Tibial nerve (tissue), 4 donors: Measurements from ENCODE around the gene PRKCB. TPM values are rescaled to one million over a fixed set of nuclear protein-coding genes. Genes with fewer than 3 reads are reported as not detected.

Experiments used
- DNase-seq, 2 donors: peaks; one replicate each; pipeline ENCODE4 v3.0.0-alpha.2; 2019; ENCODE audit warnings: low spot score in 2 of 2
- H3K27ac ChIP-seq, 4 donors: fragments of 200-600 bp; sonication (generic) in 3 of 4; one replicate each; pipeline ENCODE4 v1.5.1; 2017 to 2019; ENCODE audit warnings: mild to moderate bottlenecking in 1 of 4
- H3K27me3 ChIP-seq, 2 donors: fragments of 200-600 bp; sonication (generic) in 1 of 2; one replicate each; pipeline versions ENCODE4 v1.5.1 to v1.6.0; 2017 to 2019
- H3K36me3 ChIP-seq, 3 donors: fragments of 200-600 bp; sonication (generic); one replicate each; pipeline ENCODE4 v1.5.1; 2018 to 2019
- H3K4me1 ChIP-seq, 4 donors: fragments of 200-600 bp; sonication (generic) in 3 of 4; one replicate each; pipeline ENCODE4 v1.5.1; 2017 to 2019
- H3K4me3 ChIP-seq, 4 donors: fragments of 200-600 bp; sonication (generic) in 3 of 4; one replicate each; pipeline ENCODE4 v1.5.1; 2017 to 2019; ENCODE audit warnings: mild to moderate bottlenecking in 1 of 4, moderate library complexity in 1 of 4
- H3K9me3 ChIP-seq, 4 donors: fragments of 200-600 bp; sonication (generic) in 3 of 4; one replicate each; pipeline ENCODE4 v1.5.1; 2017 to 2019
- EP300 ChIP-seq, 2 donors: sonication (generic); formaldehyde crosslinking; IDR thresholded peaks; one replicate each; pipeline ENCODE4 v1.6.1; 2017; ENCODE audit warnings: antibody characterized with exemption in 2 of 2, mild to moderate bottlenecking in 1 of 2
- POLR2A ChIP-seq, 2 donors: fragments of 450-650 bp; IDR thresholded peaks; one replicate each; pipeline ENCODE4 v1.6.1; 2017; ENCODE audit warnings: antibody characterized with exemption in 2 of 2, mild to moderate bottlenecking in 2 of 2, moderate library complexity in 2 of 2
- WGBS, 2 donors: methylation state at CpG; one replicate each; pipeline ENCODE4 v1.1.5; 2018; 5-methylcytosine and 5-hydroxymethylcytosine counted together
- total RNA-seq, 4 donors: library from RNA; depleted of rRNA; stranded (reverse); fragments of >200 nt; gene quantifications; one replicate each; pipeline ENCODE4 v1.1.0, GENCODE V29; 2016
- TF ChIP-seq, protein P1 (sequence below), 5 experiments: fragments of 200-600 bp in 3 of 5; fragments of 450-650 bp in 2 of 5; sonication (generic) in 3 of 5; IDR thresholded peaks; one replicate each; pipeline ENCODE4 v1.5.1; 2016 to 2019; ENCODE audit warnings: antibody characterized with exemption in 5 of 5, mild to moderate bottlenecking in 3 of 5, moderate library complexity in 2 of 5

PRKCB gene
- total RNA-seq, 4 donors from 2014 or later: 2.7 to 6.9 (median 4.3) TPM

DNA sequence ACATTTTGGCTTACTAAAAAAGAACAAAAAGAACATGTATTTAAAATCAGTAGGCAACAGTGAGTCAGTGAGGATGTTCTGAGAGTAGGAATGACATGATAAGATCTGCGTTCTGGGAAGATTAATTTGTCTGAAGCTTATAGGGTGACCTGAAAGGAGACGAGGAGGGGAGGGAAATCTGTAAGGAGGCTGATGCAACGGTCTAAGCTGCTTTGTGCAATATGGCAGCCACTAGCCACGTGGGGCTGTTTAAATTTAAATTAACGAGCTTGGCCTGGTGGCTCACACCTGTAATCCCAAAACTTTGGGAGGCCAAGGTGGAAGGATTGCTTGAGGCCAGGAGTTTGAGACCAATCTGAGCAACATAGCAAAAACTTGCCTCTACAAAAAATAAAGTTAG lies 238.8 kb downstream of the PRKCB start:
- Histone ChIP-seq H3K27ac (no peak overlapping the region), H3K36me3 (no peaks in the 10 kb centered on the region), H3K9me3 (no peaks in the 10 kb centered on the region), H3K4me1 (peaks cover 0 to 7% (median 0%) of the 10 kb centered on the region in 4 donors), H3K4me3 (no peak overlapping the region), H3K27me3 (no peaks in the 10 kb centered on the region)
- 77% methylated on average over 5 of the region's 5 CpGs for WGBS, 2 donors
- TF ChIP-seq, protein P1, sequence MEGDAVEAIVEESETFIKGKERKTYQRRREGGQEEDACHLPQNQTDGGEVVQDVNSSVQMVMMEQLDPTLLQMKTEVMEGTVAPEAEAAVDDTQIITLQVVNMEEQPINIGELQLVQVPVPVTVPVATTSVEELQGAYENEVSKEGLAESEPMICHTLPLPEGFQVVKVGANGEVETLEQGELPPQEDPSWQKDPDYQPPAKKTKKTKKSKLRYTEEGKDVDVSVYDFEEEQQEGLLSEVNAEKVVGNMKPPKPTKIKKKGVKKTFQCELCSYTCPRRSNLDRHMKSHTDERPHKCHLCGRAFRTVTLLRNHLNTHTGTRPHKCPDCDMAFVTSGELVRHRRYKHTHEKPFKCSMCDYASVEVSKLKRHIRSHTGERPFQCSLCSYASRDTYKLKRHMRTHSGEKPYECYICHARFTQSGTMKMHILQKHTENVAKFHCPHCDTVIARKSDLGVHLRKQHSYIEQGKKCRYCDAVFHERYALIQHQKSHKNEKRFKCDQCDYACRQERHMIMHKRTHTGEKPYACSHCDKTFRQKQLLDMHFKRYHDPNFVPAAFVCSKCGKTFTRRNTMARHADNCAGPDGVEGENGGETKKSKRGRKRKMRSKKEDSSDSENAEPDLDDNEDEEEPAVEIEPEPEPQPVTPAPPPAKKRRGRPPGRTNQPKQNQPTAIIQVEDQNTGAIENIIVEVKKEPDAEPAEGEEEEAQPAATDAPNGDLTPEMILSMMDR (IDR thresholded peaks at IDR 0.05): no peak
- no peak for TF ChIP-seq POLR2A (IDR thresholded peaks at IDR 0.05)
- no peak for TF ChIP-seq EP300 (IDR thresholded peaks at IDR 0.05)
- no peak for DNase-seq

DNA sequence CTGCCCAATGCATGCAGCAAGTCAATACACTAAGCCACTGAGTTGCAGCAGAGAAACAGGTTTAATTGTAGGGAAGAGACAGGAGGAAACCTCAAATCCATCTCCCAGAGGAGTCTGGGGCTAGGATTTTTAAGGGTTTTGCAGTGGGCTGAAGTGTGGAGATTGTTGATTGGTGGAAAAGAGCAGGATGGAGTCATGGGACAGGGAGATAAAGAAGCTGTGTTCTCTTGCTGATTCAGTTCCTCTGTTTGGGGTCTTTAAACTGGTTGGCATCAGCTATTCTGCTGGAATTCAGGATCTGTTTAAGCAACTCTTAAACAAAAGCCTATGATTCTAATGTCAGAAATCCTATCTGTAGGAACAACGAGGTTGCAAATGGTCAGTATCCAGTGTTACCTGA lies 239.5 kb downstream of the PRKCB start:
- H3K9me3 ChIP-seq: no peaks in the 10 kb centered on the region
- WGBS, 2 donors: 39 to 50% methylated on average over 1 of the region's 1 CpG
- H3K4me3 ChIP-seq: no peak overlapping the region
- no peaks in the 10 kb centered on the region for H3K36me3 ChIP-seq
- H3K27ac ChIP-seq: peak overlapping the region in 1 of 4 donors; percentile 10
- TF ChIP-seq POLR2A (IDR thresholded peaks at IDR 0.05) (no peak), EP300 (IDR thresholded peaks at IDR 0.05) (no peak)
- TF ChIP-seq, protein P1 (IDR thresholded peaks at IDR 0.05): no peak
- peaks cover 0 to 7% (median 0%) of the 10 kb centered on the region in 4 donors for H3K4me1 ChIP-seq
- no peaks in the 10 kb centered on the region for H3K27me3 ChIP-seq
- no peak for DNase-seq

DNA sequence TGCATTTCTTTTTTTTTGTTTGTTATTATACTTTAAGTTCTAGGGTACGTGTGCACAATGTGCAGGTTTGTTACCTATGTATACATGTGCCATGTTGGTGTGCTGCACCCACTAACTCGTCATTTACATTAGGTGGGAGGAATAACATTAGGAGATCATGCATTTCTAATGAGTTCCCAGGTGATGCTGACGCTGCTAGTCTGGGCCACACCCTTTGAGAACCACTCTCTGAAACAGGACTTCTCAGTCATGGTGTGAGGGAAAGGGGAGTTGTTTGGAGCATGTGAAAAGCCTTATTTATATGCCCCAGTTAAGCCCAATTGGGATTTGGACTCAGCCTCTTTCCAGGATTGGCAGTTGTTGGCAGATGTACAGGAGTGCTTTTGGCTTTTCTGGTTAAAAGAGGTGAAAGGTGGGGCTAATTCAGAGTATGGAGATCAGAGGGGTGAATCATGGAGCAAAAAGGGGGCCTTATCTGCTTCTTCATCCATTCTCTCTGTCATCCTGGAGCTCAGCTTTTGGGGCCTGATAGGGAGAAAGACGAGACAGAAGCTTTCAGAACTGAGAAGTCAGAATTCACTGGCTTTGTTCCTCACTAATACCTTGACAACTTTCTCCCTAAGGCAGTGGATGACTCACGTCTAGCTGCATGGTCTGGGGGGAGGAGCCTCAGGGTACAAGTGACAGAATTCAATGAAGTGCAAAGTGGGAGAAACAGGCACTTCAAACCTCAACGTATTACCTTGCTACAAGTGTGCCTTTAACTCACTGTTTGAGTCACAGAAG lies 240.3 kb downstream of the PRKCB start:
- Histone ChIP-seq H3K4me3 (no peak overlapping the region), H3K36me3 (no peaks in the 10 kb centered on the region), H3K4me1 (peaks cover 0 to 7% (median 0%) of the 10 kb centered on the region in 4 donors), H3K27me3 (no peaks in the 10 kb centered on the region), H3K27ac (no peak overlapping the region), H3K9me3 (no peaks in the 10 kb centered on the region)
- TF ChIP-seq EP300 (IDR thresholded peaks at IDR 0.05) (no peak), POLR2A (IDR thresholded peaks at IDR 0.05) (no peak)
- TF ChIP-seq, protein P1 (IDR thresholded peaks at IDR 0.05): no peak
- DNase-seq: no peak
- WGBS, 2 donors: 40 to 49% methylated on average over 6 of the region's 6 CpGs

DNA sequence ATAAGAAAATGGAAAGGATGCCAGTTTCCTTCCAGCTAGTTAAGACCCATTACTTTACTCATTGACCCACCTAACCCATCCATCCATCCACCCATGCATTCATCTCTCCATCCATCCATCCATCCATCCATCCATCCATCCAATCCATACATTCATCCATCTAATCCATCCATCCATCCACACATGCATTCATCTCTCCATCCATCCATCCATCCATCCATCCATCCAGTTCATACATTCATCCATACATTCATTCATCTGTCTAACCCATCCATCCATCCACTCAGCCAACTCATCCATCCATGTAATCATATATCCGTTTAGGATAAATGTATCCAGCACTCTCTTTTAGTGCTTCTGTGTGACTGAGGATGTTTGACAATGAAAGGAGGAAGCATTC lies 241.5 kb downstream of the PRKCB start:
- 86 to 90% methylated on average over 1 of the region's 1 CpG for WGBS, 2 donors
- Histone ChIP-seq H3K27ac (no peak overlapping the region), H3K4me1 (peaks cover 0 to 7% (median 0%) of the 10 kb centered on the region in 4 donors), H3K9me3 (no peaks in the 10 kb centered on the region), H3K27me3 (no peaks in the 10 kb centered on the region), H3K36me3 (no peaks in the 10 kb centered on the region), H3K4me3 (no peak overlapping the region)
- TF ChIP-seq POLR2A (IDR thresholded peaks at IDR 0.05) (no peak), EP300 (IDR thresholded peaks at IDR 0.05) (no peak)
- TF ChIP-seq, protein P1 (IDR thresholded peaks at IDR 0.05): no peak
- no peak for DNase-seq

DNA sequence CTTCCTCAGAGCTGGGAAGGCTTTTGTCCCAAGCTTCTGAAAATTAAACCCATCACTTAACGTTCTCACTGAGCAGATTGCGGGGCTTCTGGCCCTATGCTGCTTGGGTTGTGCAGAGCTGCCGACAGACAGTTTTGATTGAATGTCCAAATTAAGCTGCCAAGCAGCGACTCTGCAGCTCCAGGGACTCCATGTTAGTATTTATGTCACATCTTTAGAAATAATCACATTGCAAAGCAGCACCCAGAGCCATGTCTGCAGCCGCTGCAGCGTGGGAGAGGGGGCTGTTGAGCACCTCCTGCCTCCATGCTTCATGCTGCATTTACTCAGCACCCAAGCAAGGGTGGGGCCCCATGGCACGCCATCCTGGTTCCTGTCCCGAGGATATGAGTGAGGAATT lies 242.2 kb downstream of the PRKCB start:
- Histone ChIP-seq H3K4me1 (peaks cover 0 to 7% (median 0%) of the 10 kb centered on the region in 4 donors), H3K9me3 (no peaks in the 10 kb centered on the region), H3K27ac (no peak overlapping the region), H3K36me3 (no peaks in the 10 kb centered on the region), H3K4me3 (no peak overlapping the region), H3K27me3 (no peaks in the 10 kb centered on the region)
- TF ChIP-seq POLR2A (IDR thresholded peaks at IDR 0.05) (no peak), EP300 (IDR thresholded peaks at IDR 0.05) (no peak)
- TF ChIP-seq, protein P1 (IDR thresholded peaks at IDR 0.05): no peak
- DNase-seq: no peak
- 79 to 80% methylated on average over 8 of the region's 8 CpGs for WGBS, 2 donors
